ENCODE measurements around the gene TFF3.

Gene TFF3

DNA sequence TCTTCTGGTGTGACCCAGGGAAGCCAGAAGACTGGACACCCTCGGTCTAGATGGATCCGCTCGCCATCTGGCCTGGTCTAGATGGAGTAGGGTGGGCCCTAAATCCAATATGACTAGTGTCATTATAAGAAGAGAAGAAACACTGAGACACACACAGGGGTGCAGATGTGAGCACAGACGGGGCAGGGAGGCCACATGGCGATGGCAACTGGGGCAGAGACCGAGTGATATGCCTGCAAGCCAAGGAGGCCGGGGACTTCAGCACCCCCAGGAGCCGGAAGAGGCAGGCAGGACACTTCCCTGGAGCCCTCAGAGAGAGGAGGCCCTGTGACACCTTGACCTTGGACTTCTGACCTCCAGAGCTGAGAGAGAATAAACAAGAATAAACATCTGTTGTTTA, 5.6 kb upstream of the TFF3 start:
- DNase-seq (ENCODE audit: low spot score): no peak

DNA sequence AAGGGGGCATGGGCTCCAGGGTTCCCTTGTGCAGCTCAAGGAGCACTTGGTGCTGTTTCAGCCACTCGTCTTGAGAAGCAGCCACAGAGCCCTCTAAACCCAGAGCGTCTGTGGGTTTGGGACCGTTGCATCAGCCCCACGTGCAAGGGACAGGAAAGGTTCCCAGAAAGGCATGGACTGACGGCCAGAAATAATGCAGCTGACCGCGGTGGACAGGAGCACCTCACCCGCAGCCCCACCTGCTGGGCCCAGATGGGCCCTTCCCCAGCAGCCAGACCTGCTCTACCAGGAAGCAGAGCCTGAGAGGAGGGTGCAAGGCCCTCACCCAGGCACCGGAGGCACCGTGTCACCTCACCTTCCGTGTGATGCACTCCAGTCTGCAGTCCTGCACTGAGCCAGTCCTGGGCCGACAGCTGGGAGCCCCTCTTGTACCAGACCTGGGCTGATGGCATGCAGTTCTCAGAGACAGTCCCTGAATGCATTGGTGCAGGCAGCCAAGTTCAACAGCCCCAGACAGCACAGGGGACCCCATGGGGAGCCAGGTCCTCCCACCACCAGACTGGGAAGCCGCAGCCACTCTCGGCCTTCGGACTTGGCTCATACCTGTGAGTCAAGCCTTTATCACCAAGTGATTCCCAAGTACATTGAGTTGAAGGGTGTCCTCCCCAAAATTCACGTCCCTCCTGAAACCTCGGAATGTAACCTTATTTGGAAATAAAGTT, 4.8 kb upstream of the TFF3 start:
- DNase-seq (ENCODE audit: low spot score): no peak

DNA sequence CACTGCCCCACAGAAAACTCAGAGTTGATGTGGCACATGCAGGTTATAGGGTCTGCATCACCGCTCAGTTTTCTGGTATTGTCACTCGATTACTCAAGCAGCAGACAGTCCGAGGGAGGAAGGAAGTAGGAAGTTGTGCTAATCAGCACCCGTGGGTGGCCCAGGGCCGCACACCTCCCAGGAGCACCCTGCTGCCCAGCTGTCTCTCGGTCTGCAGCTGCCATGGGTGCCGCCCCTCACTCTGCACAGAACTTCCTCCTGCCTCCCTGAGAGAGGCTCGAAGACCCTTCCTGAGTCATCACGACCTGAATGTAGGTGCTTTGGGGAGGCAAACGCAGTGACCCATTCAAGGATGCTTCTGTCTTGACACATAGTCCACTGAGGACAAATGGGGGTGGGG, 4.2 kb upstream of the TFF3 start:
- no peak for DNase-seq (ENCODE audit: low spot score)

DNA sequence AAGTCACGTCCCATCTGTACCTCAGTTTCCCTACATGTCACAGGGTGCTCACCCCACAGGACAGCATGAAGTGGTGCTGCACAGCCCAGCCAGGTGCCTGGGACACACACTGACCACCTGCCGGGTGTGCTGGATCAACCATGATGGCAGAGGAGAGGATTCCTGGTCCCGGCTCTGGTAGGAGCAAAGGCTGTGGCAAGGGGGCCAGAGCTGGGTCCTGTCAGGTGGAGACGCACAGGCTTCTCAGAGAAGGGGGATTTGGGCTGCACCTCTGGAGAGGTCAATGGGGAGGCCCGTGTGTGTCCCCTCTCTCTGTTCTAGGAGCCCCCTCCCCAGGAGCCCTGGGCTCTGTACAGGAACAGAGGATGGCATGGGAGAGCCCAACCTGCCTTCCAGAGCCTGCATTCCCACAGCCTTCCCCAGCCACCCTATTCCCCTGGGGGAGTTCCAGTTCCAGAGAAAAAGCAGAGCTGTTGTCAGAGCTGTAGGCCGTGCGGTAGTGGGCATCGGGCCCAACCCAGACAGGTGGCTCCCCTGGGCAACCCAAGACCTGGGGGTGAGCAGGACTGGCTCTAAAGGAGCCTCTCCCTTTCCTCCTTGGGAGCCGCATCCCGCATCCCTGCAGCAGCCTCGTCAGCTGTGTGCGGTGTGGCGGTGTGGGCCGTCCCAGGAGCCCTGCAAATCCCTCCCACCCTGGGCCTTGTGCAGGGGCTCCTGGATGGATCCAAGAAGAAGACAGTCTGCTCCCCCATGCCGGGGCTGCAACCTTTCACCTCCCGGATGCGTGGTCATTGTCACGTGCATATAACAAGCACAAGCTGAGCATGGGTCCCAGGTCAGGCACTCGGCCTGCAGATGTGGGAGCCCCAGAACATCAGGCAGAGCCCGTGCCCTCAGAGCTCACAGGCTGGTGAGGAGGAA, 2.9 kb upstream of the TFF3 start:
- no peak for DNase-seq (ENCODE audit: low spot score)

DNA sequence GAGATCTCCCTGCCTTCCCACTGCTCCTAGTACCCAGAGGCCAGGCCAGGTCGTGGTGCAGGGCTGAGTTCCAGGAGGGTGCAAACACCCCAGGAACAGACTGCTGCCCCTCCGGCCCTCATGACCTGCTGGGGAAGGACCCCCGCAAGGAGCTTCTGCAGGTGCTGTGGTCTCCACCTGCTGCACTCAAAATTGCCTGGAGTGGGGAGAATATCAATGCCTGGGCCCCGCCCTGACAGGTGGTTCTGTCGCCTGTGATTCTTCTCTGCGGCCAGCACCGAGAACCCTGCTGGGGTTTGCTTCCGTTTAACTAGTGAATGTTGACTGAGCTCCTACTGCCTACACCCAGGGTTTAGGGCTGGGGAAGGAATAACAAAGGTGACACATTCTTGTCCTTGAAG, 2.1 kb upstream of the TFF3 start:
- DNase-seq (ENCODE audit: low spot score): no peak

DNA sequence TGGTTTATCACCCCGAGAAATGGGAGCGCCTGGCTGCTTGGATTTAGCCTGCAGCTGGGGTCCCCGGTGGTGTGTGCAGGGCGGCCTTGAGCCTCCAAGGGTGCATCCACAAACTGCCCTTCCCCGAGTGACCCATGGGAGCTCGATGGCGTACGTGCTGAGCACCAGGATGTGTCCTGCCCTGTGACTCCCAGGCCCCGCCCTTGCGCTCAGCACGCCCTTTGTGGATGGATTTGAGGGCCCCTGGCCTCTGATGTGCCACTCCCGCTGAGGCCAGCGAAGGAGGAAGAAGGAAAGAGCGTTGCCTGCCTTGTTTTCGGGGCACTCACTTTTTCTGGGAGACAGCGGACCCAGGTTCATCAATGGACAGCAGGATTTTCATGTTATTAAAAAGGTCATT, 1.7 kb upstream of the TFF3 start:
- no peak for DNase-seq (ENCODE audit: low spot score)

DNA sequence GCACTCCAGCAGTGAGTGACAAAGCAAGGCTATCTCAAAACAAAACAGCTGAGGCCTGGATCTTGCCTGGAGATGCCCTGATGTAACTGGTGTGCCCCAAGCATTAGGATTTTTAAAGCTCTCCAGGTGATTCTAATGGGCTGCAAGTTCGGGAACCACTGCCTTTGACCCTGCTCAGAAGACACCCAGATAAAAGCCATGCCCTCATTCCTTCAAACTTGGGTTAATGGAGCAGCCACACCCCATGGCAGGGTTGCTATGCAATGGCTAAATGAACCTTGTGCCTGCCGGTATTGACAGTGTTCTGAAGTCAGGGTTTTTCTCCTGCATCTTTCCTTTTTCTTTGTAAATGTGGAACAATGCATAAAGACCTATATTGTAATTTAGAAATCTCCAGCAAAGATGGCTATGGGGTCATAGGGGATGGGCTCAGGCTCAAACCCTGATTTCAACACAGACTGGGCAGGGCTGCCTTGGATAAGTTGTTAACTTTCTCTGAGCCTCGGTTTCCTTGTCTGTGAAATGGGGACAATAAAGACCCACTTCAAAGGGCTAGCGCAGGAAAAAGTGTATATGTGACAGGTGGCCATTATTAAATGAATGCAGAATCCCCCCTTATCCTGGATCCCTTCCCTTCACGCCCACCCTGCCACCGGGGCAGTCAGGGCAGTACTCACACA, 453 bp downstream of the TFF3 start:
- DNase-seq (ENCODE audit: low spot score): no peak

DNA sequence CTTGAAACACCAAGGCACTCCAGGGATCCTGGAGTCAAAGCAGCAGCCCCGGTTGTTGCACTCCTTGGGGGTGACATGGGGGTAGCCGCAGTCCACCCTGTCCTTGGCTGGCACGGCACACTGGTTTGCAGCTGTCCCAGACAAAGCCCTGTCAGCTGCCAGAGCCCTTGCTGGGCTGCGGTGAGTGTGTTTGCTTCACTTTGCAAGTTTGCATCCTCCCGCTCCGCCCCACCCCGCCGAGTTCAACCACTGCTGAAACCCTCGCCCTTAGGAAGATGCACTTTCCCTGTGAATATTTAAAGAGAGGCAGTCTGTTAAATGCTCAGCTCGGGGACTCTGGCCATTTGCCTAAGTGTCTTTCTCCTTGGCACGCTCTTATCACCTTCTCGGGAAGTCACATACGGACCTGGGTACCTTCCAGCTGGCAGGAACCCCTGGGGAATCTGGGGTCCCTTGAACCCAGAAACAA, 1.7 kb downstream of the TFF3 start:
- no peak for DNase-seq (ENCODE audit: low spot score)

DNA sequence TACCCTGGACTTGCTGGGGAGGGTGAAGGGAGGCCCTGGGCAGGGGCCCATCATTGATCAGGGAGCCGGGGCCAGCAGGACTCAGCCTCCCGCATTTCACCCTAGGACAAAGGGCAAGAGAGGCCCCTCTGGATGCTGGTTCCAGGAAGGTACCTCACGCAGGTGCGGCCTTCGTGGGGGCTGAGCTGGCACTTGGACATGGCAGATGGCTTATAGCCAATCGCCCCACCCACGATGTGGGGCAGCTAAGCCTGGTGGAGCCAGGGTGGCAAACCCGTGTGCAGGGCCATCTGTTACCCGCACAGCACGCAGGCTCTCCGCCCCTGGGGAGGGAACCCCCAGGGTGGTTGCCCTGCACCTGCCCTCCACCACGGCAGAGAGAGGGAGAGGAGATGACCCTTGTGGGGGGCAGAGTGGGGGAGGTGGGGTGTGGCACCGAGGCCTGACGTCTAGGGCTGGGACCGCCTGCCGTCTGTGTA, 2.5 kb downstream of the TFF3 start:
- no peak for DNase-seq (ENCODE audit: low spot score)

DNA sequence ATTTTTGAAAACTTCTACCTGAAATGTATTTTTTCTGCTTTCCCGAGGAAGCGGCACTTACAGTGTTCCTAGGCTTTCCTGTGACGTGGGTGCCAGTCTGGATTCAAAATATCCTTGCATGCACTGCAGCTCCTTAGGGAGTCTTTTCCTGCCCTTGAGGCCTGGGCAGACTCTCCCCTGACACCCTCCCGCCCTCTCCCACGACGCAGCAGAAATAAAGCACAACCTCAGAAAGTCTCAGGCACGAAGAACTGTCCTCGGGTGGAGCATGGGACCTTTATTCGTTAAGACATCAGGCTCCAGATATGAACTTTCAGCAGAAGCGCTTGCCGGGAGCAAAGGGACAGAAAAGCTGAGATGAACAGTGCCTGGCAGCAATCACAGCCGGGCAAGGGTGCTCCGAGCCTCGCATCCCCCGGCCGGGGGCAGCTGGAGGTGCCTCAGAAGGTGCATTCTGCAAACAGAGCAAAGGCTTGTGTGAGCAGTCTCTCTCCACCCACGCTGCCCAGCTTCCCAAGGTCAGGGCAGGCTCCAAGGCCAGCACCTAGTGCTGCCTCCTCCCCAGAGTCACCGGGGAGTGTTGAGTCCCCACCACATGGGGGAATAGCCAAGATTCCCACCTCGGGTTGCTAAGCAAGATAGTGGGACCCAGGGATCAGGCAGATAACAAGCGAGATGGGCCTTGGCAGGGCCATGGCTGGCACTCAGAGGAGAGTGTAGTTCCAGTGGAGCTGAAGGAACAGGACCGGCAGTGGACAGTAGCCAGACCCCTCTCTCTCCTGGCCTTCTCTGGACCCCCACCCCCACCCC, 3.2 kb downstream of the TFF3 start:
- DNase-seq (ENCODE audit: low spot score): no peak

DNA sequence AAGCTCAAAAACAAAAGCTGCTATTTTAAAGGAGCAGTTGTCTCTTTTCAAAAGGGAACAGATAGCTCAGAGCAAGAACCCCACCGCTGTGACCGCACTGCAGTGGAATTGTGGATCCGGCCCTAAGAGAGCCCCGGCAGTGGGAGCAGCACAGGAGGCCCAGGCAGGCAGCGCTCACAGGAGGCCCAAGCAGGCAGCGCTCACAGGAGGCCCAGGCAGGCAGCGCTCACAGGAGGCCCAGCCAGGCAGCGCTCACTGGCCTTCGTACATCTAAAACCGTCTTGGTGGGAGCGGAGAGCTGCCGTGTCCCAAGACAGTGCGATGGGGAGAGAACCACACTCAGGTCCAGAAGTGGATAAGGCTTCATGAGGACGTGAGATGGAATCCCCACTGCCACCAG, 4.0 kb downstream of the TFF3 start:
- DNase-seq (ENCODE audit: low spot score): no peak

DNA sequence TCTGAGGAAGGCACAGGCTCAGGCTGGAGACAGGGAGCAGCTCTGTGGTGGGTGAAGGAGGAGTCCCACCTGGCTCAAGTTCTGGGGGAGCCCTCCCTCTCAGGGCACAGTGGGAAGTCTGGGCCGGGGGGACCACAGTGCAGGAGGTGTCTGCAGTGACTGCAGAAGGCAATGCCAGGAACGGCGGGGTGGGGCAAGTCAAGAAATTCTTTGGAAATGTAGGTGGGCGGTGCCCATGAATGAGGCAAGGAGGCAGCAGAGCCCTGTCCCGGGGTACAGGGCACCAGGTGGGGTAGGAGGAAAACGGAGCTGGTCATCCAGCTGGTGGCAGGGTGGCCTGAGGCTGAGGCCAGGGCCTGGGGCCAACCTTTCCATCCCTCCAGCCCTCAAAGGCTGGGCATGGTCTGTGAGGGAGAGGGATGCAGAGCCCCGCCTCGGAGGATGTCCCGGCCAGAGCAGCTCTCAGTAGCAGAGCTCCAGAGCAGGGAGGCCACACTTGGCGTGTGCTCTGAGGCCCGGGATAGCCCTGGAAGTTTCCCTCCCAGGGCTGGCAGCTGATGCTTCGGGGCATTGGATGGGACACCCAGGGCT, 4.7 kb downstream of the TFF3 start:
- DNase-seq (ENCODE audit: low spot score): no peak

DNA sequence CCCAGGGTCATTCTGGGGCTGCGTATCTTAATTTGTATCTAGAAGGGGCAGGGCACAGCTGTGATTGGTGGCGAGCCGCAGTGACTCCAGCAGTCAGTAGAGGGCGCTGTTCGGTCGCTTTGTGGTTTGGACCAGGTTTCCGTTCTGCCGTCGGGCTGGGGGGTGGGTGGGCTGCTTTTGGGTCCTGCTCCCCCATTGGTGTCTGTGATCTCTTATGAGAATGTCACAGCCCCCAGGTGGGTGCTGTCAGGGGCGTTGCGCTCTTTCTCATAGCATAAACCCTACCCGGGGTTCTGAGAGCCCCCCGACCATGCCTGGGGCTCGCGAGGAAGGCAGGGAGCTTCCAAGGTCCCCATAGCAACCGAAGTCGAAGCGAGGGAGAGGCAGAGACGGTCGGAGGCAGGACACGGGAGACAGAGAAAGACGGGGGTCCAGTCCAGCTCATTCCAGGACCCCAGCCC, 5.4 kb downstream of the TFF3 start:
- DNase-seq (ENCODE audit: low spot score): peak; percentile 38

DNA sequence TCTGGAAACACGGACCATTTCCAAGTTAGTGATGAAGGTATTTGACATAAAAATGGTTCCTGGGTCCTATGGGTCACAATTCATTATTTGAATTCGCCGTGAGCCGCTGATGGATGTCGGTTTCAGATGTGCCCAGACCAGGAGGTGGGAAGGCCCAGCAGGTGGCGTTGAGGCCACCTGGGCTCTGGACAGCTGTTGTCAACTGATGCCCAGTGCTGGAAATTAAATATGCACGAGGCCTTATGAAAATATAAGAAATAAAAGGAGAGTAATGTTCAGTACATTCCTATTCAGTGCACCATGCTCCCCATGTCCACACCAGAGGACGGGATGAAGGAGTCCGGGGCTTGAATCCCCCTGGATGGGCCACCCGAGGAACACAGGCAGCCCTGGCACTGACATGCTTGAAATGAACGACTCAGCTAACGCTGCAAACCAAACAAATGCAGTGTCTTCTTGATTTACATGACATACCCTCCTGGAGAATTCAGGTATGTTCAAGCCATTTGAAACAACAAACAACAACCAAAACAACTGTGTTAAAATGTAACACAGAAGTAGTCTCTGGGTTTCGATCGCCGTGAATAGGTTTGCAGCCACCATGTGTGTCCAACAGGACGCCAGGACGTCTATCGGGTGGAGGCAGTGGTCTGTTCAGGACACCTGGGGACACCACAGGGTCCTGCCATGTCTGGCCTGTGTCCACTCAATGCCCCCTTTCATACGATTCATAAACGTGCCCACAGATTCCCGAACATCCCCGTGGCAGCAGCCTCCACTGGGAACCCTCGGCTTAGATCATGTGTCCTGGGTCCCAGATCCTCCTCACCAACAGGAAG, 6.1 kb downstream of the TFF3 start:
- no peak for DNase-seq (ENCODE audit: low spot score)

DNA sequence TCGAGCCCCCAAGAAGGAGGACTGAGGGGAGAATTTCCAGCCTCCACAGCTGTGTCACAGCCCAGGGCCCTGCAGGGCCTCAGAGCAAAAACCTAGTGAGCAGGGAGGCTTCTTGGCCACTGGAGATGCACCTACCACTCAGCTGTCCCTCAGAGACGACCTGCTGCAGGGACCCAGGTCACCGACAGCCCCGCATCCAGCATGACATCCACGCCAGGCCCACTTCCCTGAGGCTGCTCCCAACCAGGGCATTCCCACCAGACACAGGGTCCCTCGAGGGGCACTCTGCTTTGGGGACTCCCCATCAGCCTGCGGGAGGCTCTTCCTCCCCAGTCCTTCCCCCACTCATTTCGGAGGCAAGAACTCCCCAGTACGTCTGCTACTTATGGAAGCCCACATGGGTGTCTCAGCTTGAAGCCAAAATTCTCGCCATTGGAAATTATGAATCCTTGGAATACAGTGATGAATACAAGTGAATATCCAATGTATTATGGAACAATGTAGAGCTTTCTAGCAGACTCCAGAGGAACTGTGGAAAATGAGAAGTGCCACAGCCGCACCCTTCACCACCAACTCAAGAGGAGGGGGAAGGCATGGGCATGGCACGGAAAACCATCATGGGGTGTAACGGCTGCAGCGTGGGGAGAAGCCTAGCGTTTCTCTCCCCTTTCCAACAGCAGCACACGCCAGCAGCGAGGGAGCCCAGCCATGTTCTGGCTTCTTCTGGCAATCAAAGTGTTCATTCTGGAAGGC, 6.9 kb downstream of the TFF3 start:
- no peak for DNase-seq (ENCODE audit: low spot score)

DNA sequence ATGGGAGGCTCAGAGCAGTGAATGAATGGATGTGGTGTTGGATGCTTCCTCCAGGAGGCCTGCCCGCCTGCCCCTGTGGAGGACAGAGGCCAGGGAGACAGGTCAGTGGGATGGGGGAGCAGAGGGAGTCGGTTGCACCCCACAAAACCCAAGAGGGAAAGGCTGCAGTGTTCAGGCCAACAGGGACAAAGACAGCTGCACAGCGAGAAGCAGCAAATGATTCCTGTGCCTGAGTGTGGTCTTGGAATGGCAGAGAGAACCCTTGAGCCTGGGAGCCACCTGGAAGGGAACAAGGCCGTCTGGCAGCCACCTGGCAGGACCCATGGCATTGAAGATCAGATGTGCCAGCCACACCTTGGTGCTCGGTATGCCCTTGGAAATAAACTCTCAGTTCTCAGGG, 8.1 kb downstream of the TFF3 start:
- no peak for DNase-seq (ENCODE audit: low spot score)

DNA sequence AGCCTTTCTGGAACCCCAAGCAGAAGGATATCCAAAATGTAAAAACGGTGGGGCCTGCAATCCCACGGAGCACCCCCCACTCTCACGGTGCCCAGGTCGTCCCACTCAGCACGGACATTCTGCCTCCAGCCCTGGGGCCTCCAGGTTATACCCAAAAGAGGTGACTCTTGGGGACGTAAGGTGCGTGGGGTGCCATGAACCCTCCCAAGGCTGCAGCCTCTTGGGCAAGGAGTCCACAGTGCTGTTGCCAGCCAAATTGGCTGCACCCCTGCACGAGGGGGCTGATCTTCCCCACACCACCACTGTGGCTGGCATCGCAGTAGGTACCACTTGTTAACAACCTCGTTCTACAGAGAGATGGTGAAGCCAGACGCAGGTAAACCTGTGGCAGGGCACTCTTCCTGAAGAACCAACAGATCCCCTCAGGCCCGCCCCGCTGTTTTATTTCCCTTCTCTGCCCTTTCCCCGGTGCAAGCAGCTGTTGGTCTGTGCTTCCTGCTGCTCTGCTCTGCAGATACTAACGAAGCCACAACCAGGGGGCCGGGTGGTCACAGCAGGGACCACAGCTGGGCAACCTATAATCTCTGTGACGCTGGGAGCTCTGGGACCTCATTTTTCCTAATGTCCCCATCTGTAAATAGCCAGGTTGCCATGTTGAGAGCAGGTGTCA, 8.7 kb downstream of the TFF3 start:
- no peak for DNase-seq (ENCODE audit: low spot score)

DNA sequence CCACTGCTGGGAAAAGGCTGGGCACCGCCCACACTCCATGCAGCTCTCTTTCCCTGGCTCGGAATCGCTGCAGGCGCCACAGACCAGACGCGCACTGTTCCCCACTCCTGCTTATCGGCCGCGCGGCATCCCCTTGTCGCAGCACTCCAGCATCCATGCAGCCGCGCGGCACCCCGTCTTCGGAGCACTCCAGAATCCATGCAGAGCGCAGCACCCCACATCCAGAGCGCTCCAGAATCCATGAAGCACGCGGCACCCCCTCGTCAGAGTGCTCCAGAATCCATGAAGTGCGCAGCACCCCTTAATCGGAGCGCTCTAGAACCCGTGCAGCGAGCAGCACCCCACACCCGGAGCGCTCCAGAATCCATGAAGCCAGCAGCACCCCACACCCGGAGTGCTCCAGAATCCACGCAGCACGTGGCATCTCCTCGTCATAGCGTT, 9.5 kb downstream of the TFF3 start:
- no peak for DNase-seq (ENCODE audit: low spot score)

Measured in hematopoietic multipotent progenitor cell treated with erythropoietin and hydrocortisone succinate and interleukin-3 and kit ligand, for 17 days (in vitro differentiated cells).